ENCODE data around the gene LIMCH1. TPM values are rescaled to one million over a fixed set of nuclear protein-coding genes. Genes with fewer than 3 reads are reported as not detected.

Gene LIMCH1
- total RNA-seq, 4 donors from 2014 or later = 7.5 to 18.9 (median 10.7) TPM

- TF ChIP-seq POLR2A (IDR thresholded peaks at IDR 0.05) (no peak), CTCF (IDR thresholded peaks at IDR 0.05) (no peak)
- intact Hi-C loops (cut with DNase I; ENCODE audit: low total_unique reads) = no loop called here
- H3K4me3 ChIP-seq (ENCODE audit: low read depth, poor library complexity, severe bottlenecking) = no peak overlapping the region
- DNase-seq (ENCODE audit: low spot score in 2 of 2) = no peak
- WGBS, 2 donors = 87 to 89% methylated on average over 3 of the region's 3 CpGs
Observed at GRCh38 chr4:41561244-41561643, 23.3 kb downstream of the LIMCH1 start.

GRCh38 chr4:41567186-41567585 is 29.2 kb downstream of the LIMCH1 start:
- WGBS, 2 donors = 88% methylated on average over 2 of the region's 2 CpGs
- TF ChIP-seq POLR2A (IDR thresholded peaks at IDR 0.05) (no peak), CTCF (IDR thresholded peaks at IDR 0.05) (no peak)
- intact Hi-C loops (cut with DNase I; ENCODE audit: low total_unique reads) = no loop called here
- no peak overlapping the region for H3K4me3 ChIP-seq (ENCODE audit: low read depth, poor library complexity, severe bottlenecking)
- no peak for DNase-seq (ENCODE audit: low spot score in 2 of 2)

GRCh38 chr4:41568363-41568762 is 30.4 kb downstream of the LIMCH1 start:
- DNase-seq (ENCODE audit: low spot score in 2 of 2) = no peak
- intact Hi-C loops (cut with DNase I; ENCODE audit: low total_unique reads) = no loop called here
- H3K4me3 ChIP-seq (ENCODE audit: low read depth, poor library complexity, severe bottlenecking) = no peak overlapping the region
- TF ChIP-seq CTCF (IDR thresholded peaks at IDR 0.05) = no peak
- 83 to 85% methylated on average over 5 of the region's 5 CpGs for WGBS, 2 donors

- TF ChIP-seq CTCF (IDR thresholded peaks at IDR 0.05) = no peak
- TF ChIP-seq POLR2A (IDR thresholded peaks at IDR 0.05) = no peak
- H3K4me3 ChIP-seq (ENCODE audit: low read depth, poor library complexity, severe bottlenecking) = no peak overlapping the region
- WGBS, 2 donors = 62 to 65% methylated on average over 4 of the region's 4 CpGs
- DNase-seq (ENCODE audit: low spot score in 2 of 2) = no peak
- intact Hi-C loops (cut with DNase I; ENCODE audit: low total_unique reads) = no loop called here
Observed at GRCh38 chr4:41569961-41570360, 32.0 kb downstream of the LIMCH1 start.

GRCh38 chr4:41571422-41571821 is 33.5 kb downstream of the LIMCH1 start:
- H3K4me3 ChIP-seq (ENCODE audit: low read depth, poor library complexity, severe bottlenecking) = no peak overlapping the region
- intact Hi-C loops (cut with DNase I; ENCODE audit: low total_unique reads) = no loop called here
- TF ChIP-seq POLR2A (IDR thresholded peaks at IDR 0.05) (no peak), CTCF (IDR thresholded peaks at IDR 0.05) (no peak)
- DNase-seq (ENCODE audit: low spot score in 2 of 2) = no peak
- 96 to 97% methylated on average over 1 of the region's 1 CpG for WGBS, 2 donors

- H3K4me3 ChIP-seq (ENCODE audit: low read depth, poor library complexity, severe bottlenecking) = no peak overlapping the region
- DNase-seq (ENCODE audit: low spot score in 2 of 2) = no peak
- WGBS, 2 donors = 54 to 66% methylated on average over 5 of the region's 5 CpGs
- intact Hi-C loops (cut with DNase I; ENCODE audit: low total_unique reads) = no loop called here
- TF ChIP-seq CTCF (IDR thresholded peaks at IDR 0.05) (no peak), POLR2A (IDR thresholded peaks at IDR 0.05) (no peak)
Observed at GRCh38 chr4:41572516-41572915, 34.6 kb downstream of the LIMCH1 start.
